ENCODE measurements around the gene RBM26.

The RBM26 gene

DNA sequence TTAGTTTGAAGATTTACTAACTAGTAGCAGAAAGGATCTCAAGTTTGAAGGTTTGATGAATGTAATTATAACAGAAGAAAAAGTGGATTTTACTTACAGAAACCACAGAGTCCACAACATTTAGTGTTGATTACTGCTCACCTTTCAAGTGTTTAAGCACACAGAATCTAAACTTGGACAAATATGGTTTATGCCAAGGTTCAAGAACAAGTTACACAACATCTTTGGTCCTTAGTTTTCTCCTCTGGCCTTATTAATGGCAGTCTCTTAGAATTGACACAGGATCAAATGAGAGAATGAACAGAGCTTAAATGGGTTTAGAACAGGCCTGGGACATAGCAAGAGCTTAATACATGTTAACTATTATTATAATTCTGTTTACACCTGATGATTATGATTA, 133.0 kb downstream of the RBM26 start:
- TF ChIP-seq, protein P1, sequence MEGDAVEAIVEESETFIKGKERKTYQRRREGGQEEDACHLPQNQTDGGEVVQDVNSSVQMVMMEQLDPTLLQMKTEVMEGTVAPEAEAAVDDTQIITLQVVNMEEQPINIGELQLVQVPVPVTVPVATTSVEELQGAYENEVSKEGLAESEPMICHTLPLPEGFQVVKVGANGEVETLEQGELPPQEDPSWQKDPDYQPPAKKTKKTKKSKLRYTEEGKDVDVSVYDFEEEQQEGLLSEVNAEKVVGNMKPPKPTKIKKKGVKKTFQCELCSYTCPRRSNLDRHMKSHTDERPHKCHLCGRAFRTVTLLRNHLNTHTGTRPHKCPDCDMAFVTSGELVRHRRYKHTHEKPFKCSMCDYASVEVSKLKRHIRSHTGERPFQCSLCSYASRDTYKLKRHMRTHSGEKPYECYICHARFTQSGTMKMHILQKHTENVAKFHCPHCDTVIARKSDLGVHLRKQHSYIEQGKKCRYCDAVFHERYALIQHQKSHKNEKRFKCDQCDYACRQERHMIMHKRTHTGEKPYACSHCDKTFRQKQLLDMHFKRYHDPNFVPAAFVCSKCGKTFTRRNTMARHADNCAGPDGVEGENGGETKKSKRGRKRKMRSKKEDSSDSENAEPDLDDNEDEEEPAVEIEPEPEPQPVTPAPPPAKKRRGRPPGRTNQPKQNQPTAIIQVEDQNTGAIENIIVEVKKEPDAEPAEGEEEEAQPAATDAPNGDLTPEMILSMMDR (conservative IDR thresholded peaks at IDR 0.05; ENCODE audit: low read depth, low read length), result no peak
- no peak overlapping the region for H3K4me3 ChIP-seq (ENCODE audit: low read depth, low read length)
- DNase-seq (ENCODE audit: low read depth), result no peak

DNA sequence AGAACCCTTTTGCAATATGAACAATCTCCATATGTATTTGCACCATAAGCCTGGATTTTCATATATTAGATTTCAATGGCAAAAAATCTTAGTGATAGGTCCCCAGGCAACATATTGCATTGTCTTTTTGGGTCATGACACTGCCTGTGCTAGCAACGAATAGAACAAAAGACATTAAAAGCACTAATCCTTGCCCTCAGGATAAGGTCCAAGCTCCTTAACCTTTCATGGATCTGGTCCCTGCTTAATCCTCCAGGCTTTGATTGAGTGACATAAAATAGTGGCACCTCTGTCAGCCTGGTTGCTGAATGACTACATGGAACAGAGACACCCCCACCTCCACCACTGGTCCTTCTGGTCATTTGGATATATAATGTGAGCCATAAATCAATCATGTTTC, 134.4 kb downstream of the RBM26 start:
- no peak for DNase-seq (ENCODE audit: low read depth)
- TF ChIP-seq, protein P1 (conservative IDR thresholded peaks at IDR 0.05; ENCODE audit: low read depth, low read length), result no peak
- no peak overlapping the region for H3K4me3 ChIP-seq (ENCODE audit: low read depth, low read length)

DNA sequence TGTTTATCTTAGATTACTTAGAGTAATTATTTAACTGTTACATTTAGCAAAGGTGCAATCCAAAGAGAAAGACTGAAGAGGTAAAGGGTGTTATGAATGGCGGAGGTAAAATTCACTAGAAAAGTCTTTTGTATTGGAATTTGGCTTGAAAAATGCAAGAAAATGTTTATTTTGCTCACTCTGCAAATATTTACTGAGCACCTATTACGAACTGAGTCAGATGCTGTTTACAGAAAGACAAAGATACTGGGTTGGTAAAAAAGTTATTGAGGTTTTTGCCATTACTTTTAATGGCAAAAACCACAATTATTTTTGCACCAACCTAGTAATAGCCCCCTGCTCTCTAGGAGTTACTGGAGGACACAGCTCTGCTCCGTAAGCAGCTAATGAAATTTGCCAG, 135.2 kb downstream of the RBM26 start:
- TF ChIP-seq, protein P1 (conservative IDR thresholded peaks at IDR 0.05; ENCODE audit: low read depth, low read length), result no peak
- DNase-seq (ENCODE audit: low read depth), result no peak
- no peak overlapping the region for H3K4me3 ChIP-seq (ENCODE audit: low read depth, low read length)

Data from choroid plexus epithelial cell (primary cell).